ENCODE data around the gene ARID3A.

The ARID3A gene

DNA sequence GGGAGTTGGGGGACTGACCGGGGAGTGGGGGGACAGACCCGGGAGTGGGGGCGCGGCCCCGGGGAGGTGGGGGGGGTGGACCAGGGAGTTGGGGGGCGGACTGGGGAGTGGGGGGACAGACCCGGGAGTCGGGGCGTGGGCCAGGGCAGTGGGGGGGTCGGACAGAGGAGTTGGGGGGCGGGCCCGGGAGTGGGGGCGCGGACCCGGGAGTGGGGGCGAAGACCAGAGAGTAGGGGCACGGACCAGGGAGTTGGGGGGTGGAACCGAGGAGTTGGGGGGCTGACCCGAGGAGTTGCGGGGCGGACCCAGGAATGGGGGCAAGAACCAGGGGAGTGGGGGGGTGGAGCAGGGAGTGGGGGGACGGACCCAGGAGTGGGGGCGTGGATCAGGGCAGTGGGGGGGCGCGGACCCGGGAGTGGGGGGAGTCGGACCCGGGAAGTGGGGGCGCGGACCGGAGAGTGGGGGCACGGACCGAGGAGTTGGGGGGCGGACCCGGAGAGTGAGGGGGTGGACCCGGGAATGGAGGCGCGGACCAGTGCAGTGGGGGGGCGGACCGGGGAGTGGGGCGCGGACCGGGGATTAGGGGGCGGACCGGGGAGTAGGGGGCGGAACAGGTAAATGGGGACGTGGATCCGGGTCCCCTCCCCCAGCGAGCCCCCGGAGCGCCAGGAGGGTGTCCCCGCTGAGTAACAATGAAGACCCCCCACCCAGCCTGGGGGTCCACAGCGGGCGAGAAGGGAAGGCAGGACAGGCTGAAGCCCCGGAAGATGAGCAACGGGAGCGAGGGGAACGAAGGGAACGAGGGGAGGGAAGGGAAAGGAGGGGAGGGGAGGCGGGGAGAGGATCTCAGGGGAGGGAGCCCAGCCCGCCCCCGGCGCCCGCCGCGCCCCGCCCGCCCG is 13.4 kb upstream of the ARID3A start:
- peak; percentile 58 for DNase-seq

GRCh38 chr19:913080-913748 is 12.6 kb upstream of the ARID3A start, which contains the start of gene R3HDM4:
Gene R3HDM4 (minus strand): TSS chr19:913219. CDS start chr19:913157, 62 bp downstream.
- DNase-seq = peak; percentile 89

GRCh38 chr19:916645-917322 is 9.1 kb upstream of the ARID3A start:
- no peak for DNase-seq

GRCh38 chr19:917323-918151 is 8.3 kb upstream of the ARID3A start, which contains the start of gene KISS1R:
Gene KISS1R (plus strand): TSS chr19:917333. CDS start chr19:917503, 170 bp downstream.
- DNase-seq = peak; percentile 59

GRCh38 chr19:918152-918437 is 7.7 kb upstream of the ARID3A start:
- DNase-seq = no peak

DNA sequence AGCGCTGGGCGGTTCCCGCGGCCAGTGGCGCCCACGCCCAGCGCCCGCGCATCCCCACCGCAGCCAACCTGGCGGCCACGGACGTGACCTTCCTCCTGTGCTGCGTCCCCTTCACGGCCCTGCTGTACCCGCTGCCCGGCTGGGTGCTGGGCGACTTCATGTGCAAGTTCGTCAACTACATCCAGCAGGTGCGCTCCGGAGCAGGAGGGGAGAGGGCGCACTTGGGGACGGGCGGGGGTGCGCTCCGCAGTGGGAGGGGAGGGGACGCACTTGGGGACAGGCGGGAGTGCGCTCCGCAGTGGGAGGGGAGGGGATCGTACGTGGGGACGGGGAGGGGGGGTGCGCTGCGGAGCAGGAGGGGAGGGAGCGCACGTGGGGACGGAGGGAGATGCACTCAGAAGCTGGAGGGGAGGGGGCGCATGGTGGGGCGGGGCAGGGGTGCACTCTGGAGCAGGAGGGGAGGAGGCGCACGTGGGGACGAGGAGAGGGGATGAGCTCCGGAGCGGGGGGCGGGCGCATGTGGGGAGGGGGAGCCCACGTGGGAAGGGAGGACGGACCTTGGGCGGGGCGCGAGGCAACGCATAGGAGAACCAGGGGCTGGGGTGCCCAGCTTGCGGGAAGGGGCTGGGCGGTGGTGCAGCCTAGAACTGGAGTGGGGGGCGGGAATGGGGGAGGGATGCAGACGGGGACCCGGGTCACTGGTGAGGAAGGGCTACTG is 7.2 kb upstream of the ARID3A start:
- no peak for DNase-seq

DNA sequence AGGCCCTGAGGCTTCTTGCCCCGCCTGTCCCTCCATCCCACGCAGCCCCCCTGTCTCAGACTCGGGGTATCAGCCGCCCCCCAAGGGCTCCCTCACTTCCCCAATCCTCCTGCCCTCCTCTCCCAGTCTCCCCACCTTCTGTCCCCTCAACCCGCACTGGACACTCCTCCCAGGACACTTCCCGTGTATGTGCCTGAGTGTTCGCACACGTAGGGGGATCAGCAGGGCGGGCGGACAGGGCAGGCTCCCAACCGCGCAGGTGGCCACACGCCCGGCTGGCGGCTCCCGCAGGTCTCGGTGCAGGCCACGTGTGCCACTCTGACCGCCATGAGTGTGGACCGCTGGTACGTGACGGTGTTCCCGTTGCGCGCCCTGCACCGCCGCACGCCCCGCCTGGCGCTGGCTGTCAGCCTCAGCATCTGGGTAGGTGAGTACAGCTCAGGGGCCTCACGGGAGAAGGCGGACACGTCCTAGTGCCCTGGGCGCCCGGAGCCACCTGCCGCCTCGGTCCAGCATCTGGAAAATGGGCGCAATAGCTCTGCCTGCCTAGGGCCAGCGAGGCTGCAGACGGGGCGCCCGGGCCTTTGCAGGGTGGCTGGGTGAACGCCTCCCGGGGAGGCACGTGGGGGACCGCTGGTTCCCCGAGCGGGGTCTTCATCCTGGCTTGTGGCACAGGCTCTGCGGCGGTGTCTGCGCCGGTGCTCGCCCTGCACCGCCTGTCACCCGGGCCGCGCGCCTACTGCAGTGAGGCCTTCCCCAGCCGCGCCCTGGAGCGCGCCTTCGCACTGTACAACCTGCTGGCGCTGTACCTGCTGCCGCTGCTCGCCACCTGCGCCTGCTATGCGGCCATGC is 6.4 kb upstream of the ARID3A start:
- DNase-seq = peak; percentile 43

DNA sequence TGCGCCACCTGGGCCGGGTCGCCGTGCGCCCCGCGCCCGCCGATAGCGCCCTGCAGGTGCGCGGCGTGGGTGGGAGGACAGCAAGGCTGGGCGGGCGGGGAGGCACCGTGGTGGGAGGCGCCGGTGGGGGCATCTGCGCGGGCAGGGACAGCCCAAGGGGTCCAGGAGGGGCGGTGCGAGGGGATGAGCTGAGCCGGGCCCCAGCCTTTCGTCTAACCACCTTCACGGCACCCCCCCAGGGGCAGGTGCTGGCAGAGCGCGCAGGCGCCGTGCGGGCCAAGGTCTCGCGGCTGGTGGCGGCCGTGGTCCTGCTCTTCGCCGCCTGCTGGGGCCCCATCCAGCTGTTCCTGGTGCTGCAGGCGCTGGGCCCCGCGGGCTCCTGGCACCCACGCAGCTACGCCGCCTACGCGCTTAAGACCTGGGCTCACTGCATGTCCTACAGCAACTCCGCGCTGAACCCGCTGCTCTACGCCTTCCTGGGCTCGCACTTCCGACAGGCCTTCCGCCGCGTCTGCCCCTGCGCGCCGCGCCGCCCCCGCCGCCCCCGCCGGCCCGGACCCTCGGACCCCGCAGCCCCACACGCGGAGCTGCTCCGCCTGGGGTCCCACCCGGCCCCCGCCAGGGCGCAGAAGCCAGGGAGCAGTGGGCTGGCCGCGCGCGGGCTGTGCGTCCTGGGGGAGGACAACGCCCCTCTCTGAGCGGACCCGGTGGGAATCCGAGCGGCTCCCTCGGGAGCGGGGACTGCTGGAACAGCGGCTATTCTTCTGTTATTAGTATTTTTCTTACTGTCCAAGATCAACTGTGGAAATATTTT is 5.6 kb upstream of the ARID3A start:
- DNase-seq = peak; percentile 77

- DNase-seq = no peak
These were observed 1.2 kb upstream of the ARID3A start for GRCh38 chr19:924553-925086.

- no peak for DNase-seq
These were observed 729 bp upstream of the ARID3A start for GRCh38 chr19:925087-925525.

- no peak for DNase-seq
These were observed 421 bp downstream of the ARID3A start for GRCh38 chr19:926323-926588.

GRCh38 chr19:926589-927350 is 935 bp downstream of the ARID3A start:
- DNase-seq = no peak

GRCh38 chr19:927351-927779 is 1.5 kb downstream of the ARID3A start:
- DNase-seq = no peak

- no peak for DNase-seq
These were observed 2.1 kb downstream of the ARID3A start for GRCh38 chr19:927780-928401.

DNA sequence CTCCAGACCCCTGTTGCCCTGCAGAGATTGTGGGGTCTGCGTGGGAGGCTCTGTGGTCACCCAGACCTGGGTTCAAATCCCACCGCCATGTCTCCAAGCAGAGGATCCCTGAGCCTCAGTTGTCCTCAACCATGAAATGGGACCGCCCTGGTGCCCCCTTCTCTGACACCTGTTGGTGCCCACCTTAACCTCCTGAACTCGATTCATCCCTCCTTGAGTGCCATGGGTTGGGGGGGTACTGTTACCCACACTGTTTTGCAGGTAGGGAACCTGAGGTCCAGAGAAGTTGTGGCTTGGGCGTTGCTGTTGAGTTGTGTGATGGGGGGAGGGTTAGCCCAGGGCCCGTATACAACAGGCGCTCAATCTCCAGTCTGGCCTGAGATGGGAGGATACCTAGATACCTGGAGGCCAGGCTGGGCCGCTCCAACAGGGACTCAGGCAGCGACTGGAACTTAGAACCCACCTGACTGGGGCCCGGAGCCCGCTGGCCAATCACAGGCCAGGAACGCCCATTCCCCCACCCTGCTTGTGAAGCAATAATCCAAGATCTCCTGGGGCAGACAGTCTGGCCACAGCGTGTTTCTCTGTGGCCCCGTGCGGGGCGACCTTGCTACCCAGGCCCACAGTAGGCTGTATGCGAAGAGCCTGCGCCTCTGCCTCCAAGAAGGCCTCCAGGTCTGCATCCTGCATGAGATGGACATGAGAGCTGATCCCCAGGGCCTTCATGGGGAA is 2.8 kb downstream of the ARID3A start:
- no peak for DNase-seq

- no peak for DNase-seq
These were observed 3.5 kb downstream of the ARID3A start for GRCh38 chr19:929203-929890.

- DNase-seq = no peak
These were observed 4.0 kb downstream of the ARID3A start for GRCh38 chr19:929891-930258.
